PFSK-1 (cell line): ENCODE data around the gene NAV2.

Experiments used
- FOXP2 ChIP-seq: optimal IDR thresholded peaks from 2 replicates; pipeline ENCODE3; 2011; ENCODE audit warnings: borderline replicate concordance, control low read depth, inconsistent platforms; ENCODE audit not compliant: insufficient read depth; ENCODE audit errors: extremely low read length, extremely low read depth
- POLR2AphosphoS5 ChIP-seq: IDR thresholded peaks from 2 replicates; pipeline ENCODE4 v1.6.1; 2012; ENCODE audit warnings: low read depth, mild to moderate bottlenecking, control low read depth, low read length, moderate library complexity
- REST ChIP-seq, 2 experiments: IDR thresholded peaks; 2 replicates each; pipeline versions ENCODE4 v1.6.1 to v1.8.0; 2011 to 2012; ENCODE audit warnings: low read depth in 2 of 2, low read length in 2 of 2, control low read depth in 1 of 2, inconsistent platforms in 1 of 2, mild to moderate bottlenecking in 1 of 2, moderate library complexity in 1 of 2; ENCODE audit not compliant: insufficient read depth in 1 of 2
- SIN3A ChIP-seq: IDR thresholded peaks from 2 replicates; pipeline ENCODE4 v1.6.1; 2012; ENCODE audit warnings: mild to moderate bottlenecking, low read length, moderate library complexity, borderline replicate concordance; ENCODE audit not compliant: insufficient read depth
- TAF1 ChIP-seq: IDR thresholded peaks from 2 replicates; pipeline ENCODE4 v1.6.1; 2012; ENCODE audit warnings: low read length, control low read depth, borderline replicate concordance; ENCODE audit not compliant: insufficient read depth

The NAV2 gene

DNA sequence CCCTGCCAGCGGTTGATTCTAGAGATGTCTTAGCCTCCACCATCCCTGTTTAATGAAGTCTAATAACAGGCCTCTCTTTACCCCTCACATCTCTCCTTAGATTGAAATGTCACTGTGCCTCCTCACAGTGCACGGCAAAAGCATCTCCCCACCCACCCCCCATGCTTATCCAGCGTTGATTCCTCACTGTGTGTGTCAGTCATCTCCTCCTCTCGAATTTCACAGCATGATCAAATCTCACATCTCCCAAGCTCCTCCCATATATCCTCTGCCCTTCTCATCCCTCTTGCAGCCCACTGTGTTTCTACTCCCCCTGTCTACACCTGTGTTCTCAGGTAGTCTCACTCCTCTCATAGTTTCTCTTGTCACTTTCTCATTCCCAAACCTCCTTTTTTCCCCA lies 363.0 kb downstream of the NAV2 start:
- TF ChIP-seq SIN3A: no peak
- TF ChIP-seq FOXP2: no peak
- TF ChIP-seq TAF1: no peak
- no peak for TF ChIP-seq REST (IDR thresholded peaks at IDR 0.05; ENCODE audit: insufficient read depth in 1 of 2, low read depth in 2 of 2, low read length in 2 of 2)
- TF ChIP-seq POLR2AphosphoS5: no peak

DNA sequence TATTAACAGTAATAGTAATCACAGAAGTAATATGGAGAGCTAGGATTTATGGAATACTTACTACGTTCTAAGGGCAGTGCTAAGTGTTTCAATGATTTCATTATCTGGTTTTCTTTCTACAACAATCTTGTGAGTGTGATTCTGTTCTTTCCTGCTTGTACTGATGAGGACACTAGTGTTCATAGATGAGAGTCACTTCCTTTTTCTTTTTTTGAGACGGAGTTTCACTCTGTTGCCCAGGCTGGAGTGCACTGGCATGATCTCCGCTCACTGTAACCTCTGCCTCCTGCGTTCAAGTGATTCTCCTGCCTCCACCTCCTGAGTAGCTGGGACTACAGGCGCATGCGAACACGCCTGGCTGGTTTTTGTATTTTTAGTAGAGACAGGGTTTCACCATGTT lies 366.2 kb downstream of the NAV2 start:
- TF ChIP-seq POLR2AphosphoS5 (no peak), TAF1 (no peak), SIN3A (no peak), REST (IDR thresholded peaks at IDR 0.05; ENCODE audit: insufficient read depth in 1 of 2, low read depth in 2 of 2, low read length in 2 of 2) (no peak), FOXP2 (no peak)

- no peak for TF ChIP-seq SIN3A
- TF ChIP-seq TAF1: no peak
- no peak for TF ChIP-seq REST (IDR thresholded peaks at IDR 0.05; ENCODE audit: insufficient read depth in 1 of 2, low read depth in 2 of 2, low read length in 2 of 2)
Measured at GRCh38 chr11:20080032-20080685, 367.5 kb downstream of the NAV2 start.

DNA sequence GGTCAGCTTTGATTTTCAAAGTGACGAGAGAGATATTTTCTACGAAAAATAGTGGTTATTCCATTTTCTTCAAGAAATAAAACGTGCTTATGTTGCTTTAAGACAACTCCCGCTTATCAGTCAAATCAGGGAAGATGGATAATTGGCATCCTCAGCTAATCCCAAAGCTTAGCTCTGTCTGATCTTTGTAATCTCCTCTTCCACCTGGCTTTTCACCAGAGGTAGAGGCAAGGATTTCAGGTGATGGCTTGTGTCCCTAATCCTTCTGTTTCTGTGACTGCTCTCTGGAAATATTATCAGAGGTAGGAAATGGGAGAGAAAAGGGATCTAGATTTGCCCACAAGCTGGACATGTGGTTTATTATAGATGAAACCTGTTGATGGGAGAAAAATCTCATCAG lies 368.7 kb downstream of the NAV2 start:
- TF ChIP-seq TAF1: no peak
- no peak for TF ChIP-seq SIN3A

- TF ChIP-seq FOXP2: no peak
- no peak for TF ChIP-seq POLR2AphosphoS5
- TF ChIP-seq TAF1: no peak
- TF ChIP-seq SIN3A: no peak
- no peak for TF ChIP-seq REST (IDR thresholded peaks at IDR 0.05; ENCODE audit: insufficient read depth in 1 of 2, low read depth in 2 of 2, low read length in 2 of 2)
Measured at GRCh38 chr11:20084921-20085814, 372.5 kb downstream of the NAV2 start.
